ENCODE results near the gene COL11A2.
A peak's percentile ranks its signal among the peaks of the same experiment; 100 is the strongest.

- no peak for TF ChIP-seq JUNB (CRISPR knock-in tag; IDR thresholded peaks at IDR 0.05; ENCODE audit: borderline replicate concordance)
- TF ChIP-seq ZFX (CRISPR knock-in tag; IDR thresholded peaks at IDR 0.05; ENCODE audit: low read depth) = no peak
- TF ChIP-seq ZNF646 (CRISPR knock-in tag; IDR thresholded peaks at IDR 0.05) = no peak
- no peak for TF ChIP-seq KAT8 (CRISPR knock-in tag; IDR thresholded peaks at IDR 0.05)
- no peak for TF ChIP-seq KDM5A (IDR thresholded peaks at IDR 0.05; ENCODE audit: borderline replicate concordance, low read length)
- TF ChIP-seq, protein P1, sequence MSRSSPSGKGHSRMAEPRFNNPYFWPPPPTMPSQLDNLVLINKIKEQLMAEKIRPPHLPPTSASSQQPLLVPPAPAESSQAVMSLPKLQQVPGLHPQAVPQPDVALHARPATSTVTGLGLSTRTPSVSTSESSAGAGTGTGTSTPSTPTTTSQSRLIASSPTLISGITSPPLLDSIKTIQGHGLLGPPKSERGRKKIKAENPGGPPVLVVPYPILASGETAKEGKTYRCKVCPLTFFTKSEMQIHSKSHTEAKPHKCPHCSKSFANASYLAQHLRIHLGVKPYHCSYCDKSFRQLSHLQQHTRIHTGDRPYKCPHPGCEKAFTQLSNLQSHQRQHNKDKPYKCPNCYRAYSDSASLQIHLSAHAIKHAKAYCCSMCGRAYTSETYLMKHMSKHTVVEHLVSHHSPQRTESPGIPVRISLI (CRISPR knock-in tag; IDR thresholded peaks at IDR 0.05; ENCODE audit: borderline replicate concordance) = no peak
- no peak for TF ChIP-seq MAFK (conservative IDR thresholded peaks at IDR 0.05 in 1 of 2, IDR thresholded peaks at IDR 0.05 in 1 of 2; ENCODE audit: low read length in 2 of 2)
- TF ChIP-seq ZFP36 (IDR thresholded peaks at IDR 0.05; ENCODE audit: borderline replicate concordance, low read depth, low read length, partially characterized antibody) = no peak
- peak; percentile 33; the same call in 1 of the 2 replicates for TF ChIP-seq CTCF (CRISPR knock-in tag; IDR thresholded peaks at IDR 0.05)
- no peak for TF ChIP-seq ZBTB25 (CRISPR knock-in tag; IDR thresholded peaks at IDR 0.05)
Observed at GRCh38 chr6:33211666-33212422, 19.6 kb upstream of the COL11A2 start.
